Smooth muscle cell (in vitro differentiated cells): ENCODE measurements around the gene PARD3B. TPM values are rescaled to one million over a fixed set of nuclear protein-coding genes. Genes with fewer than 3 reads are reported as not detected.

Experiments
- DNase-seq: peaks from one replicate; lab custom pipeline; 2025; ENCODE audit not compliant: unreplicated experiment; lab: John Stamatoyannopoulos, UW
- H2AFZ ChIP-seq: fragments of 200-600 bp; sonication (generic); 2 replicates; pipeline ENCODE4 v1.6.0; 2016; ENCODE audit warnings: antibody characterized with exemption, low read depth, mild to moderate bottlenecking
- H3F3A ChIP-seq: fragments of 200-600 bp; sonication (generic); 2 replicates; pipeline ENCODE4 v1.6.0; 2017; ENCODE audit warnings: antibody characterized with exemption, low read depth
- H3K27ac ChIP-seq: fragments of 200-600 bp; sonication (generic); 2 replicates; pipeline ENCODE4 v1.5.1; 2016; ENCODE audit warnings: low read depth, mild to moderate bottlenecking
- H3K27me3 ChIP-seq: fragments of 200-600 bp; sonication (generic); 2 replicates; pipeline ENCODE4 v1.6.1; 2016; ENCODE audit warnings: low read depth, mild to moderate bottlenecking
- H3K36me3 ChIP-seq: fragments of 200-600 bp; sonication (generic); 2 replicates; pipeline ENCODE4 v1.5.1; 2016; ENCODE audit warnings: low read depth
- H3K4me1 ChIP-seq: fragments of 200-600 bp; sonication (generic); 2 replicates; pipeline ENCODE4 v1.5.1; 2016; ENCODE audit warnings: low read depth
- H3K4me2 ChIP-seq: fragments of 200-600 bp; sonication (generic); 2 replicates; pipeline ENCODE4 v1.6.0; 2016; ENCODE audit warnings: mild to moderate bottlenecking
- H3K4me3 ChIP-seq: fragments of 200-600 bp; sonication (generic); 2 replicates; pipeline ENCODE4 v1.5.1; 2016; ENCODE audit warnings: mild to moderate bottlenecking
- H3K79me2 ChIP-seq: fragments of 200-600 bp; sonication (generic); 2 replicates; pipeline ENCODE4 v1.6.0; 2016; ENCODE audit warnings: low read depth, mild to moderate bottlenecking
- H3K9ac ChIP-seq: fragments of 200-600 bp; sonication (generic); 2 replicates; pipeline ENCODE4 v1.6.0; 2016; ENCODE audit warnings: low read depth
- H3K9me3 ChIP-seq: fragments of 200-600 bp; sonication (generic); replicated peaks from 2 replicates; pipeline ENCODE4 v1.5.1; 2016; ENCODE audit warnings: low read depth
- H4K20me1 ChIP-seq: fragments of 200-600 bp; sonication (generic); 2 replicates; pipeline ENCODE4 v1.6.0; 2016; ENCODE audit warnings: low read depth
- CTCF ChIP-seq: fragments of 200-600 bp; sonication (generic); IDR thresholded peaks from 2 replicates; pipeline ENCODE4 v1.5.1; 2017; ENCODE audit warnings: borderline replicate concordance, mild to moderate bottlenecking, antibody characterized with exemption; ENCODE audit not compliant: insufficient read depth, poor library complexity, severe bottlenecking
- WGBS: methylation state at CpG from one replicate; pipeline ENCODE4 v1.1.7; 2016; ENCODE audit warnings: low lambda C conversion rate; 5-methylcytosine and 5-hydroxymethylcytosine counted together
- polyA plus RNA-seq: library from polyadenylated mRNA; unstranded; fragments of >200 nt; fragmentation: Nextera tagmentation; extraction: Ambion mirVana; gene quantifications from 2 replicates; pipeline ENCODE4 v1.2.1, GENCODE V29; 2016
- total RNA-seq: library from RNA; depleted of rRNA; stranded (reverse); fragments of >200 nt; gene quantifications from 2 replicates; pipeline ENCODE4 v1.2.3, GENCODE V29; 2014

PARD3B gene
- 8.5 and 12.2 TPM in 2 replicates for total RNA-seq
- 3.3 and 5.7 TPM in 2 replicates for polyA plus RNA-seq

- Histone ChIP-seq H3F3A (no peaks in the 10 kb centered on the region), H3K27ac (no peak within 1 kb of the TSS), H3K27me3 (peaks cover 7% of the 10 kb centered on the region), H3K4me2 (peak within 1 kb of the TSS; percentile 99), H3K9ac (peak within 1 kb of the TSS; percentile 82), H3K9me3 (no peaks in the 10 kb centered on the region), H3K4me1 (peaks cover 8% of the 10 kb centered on the region), H3K4me3 (peak within 1 kb of the TSS; percentile 95), H3K79me2 (peaks cover 16% of the 10 kb centered on the region), H2AFZ (peak within 1 kb of the TSS; percentile 97), H4K20me1 (no peaks in the 10 kb centered on the region), H3K36me3 (no peaks in the 10 kb centered on the region)
- no peak for TF ChIP-seq CTCF
- DNase-seq = peak; percentile 41
- under 1% methylated on average over 72 of the region's 82 CpGs for WGBS
These were observed at the start of gene PARD3B for GRCh38 chr2:204544961-204545860. TSS of gene PARD3B (plus strand) at chr2:204545475. CDS start at chr2:204546000, 525 bp downstream.

- H3K4me2 ChIP-seq = no peak overlapping the region
- H3K4me3 ChIP-seq = no peak overlapping the region
- H3F3A ChIP-seq = no peaks in the 10 kb centered on the region
- H3K36me3 ChIP-seq = no peaks in the 10 kb centered on the region
- no peaks in the 10 kb centered on the region for H3K4me1 ChIP-seq
- H3K27ac ChIP-seq = no peak overlapping the region
- H3K9me3 ChIP-seq = no peaks in the 10 kb centered on the region
- no peaks in the 10 kb centered on the region for H3K79me2 ChIP-seq
- no peaks in the 10 kb centered on the region for H3K27me3 ChIP-seq
- no peak for TF ChIP-seq CTCF
- 90% methylated on average over 4 of the region's 4 CpGs for WGBS
- no peaks in the 10 kb centered on the region for H4K20me1 ChIP-seq
- no peak for DNase-seq
- H3K9ac ChIP-seq = no peak overlapping the region
- H2AFZ ChIP-seq = no peak overlapping the region
These were observed 48.5 kb upstream of the PARD3B start for GRCh38 chr2:204496779-204497178.

- no peak for DNase-seq
- no peak overlapping the region for H3K9ac ChIP-seq
- WGBS = 97% methylated on average over 1 of the region's 1 CpG
- no peaks in the 10 kb centered on the region for H3K9me3 ChIP-seq
- no peaks in the 10 kb centered on the region for H3K4me1 ChIP-seq
- no peak overlapping the region for H3K4me2 ChIP-seq
- H3K27ac ChIP-seq = no peak overlapping the region
- H3F3A ChIP-seq = no peaks in the 10 kb centered on the region
- H4K20me1 ChIP-seq = no peaks in the 10 kb centered on the region
- no peaks in the 10 kb centered on the region for H3K36me3 ChIP-seq
- no peak overlapping the region for H3K4me3 ChIP-seq
- H3K27me3 ChIP-seq = no peaks in the 10 kb centered on the region
- H2AFZ ChIP-seq = no peak overlapping the region
- H3K79me2 ChIP-seq = no peaks in the 10 kb centered on the region
- TF ChIP-seq CTCF = no peak
These were observed 47.4 kb upstream of the PARD3B start for GRCh38 chr2:204497855-204498254.

- Histone ChIP-seq H2AFZ (no peak overlapping the region), H3K9ac (no peak overlapping the region), H3K4me1 (no peaks in the 10 kb centered on the region), H3K27me3 (no peaks in the 10 kb centered on the region), H3F3A (no peaks in the 10 kb centered on the region), H3K79me2 (no peaks in the 10 kb centered on the region), H3K4me3 (no peak overlapping the region), H3K9me3 (no peaks in the 10 kb centered on the region), H4K20me1 (no peaks in the 10 kb centered on the region), H3K27ac (no peak overlapping the region), H3K36me3 (no peaks in the 10 kb centered on the region), H3K4me2 (no peak overlapping the region)
- TF ChIP-seq CTCF = no peak
- 96% methylated on average over 3 of the region's 3 CpGs for WGBS
- no peak for DNase-seq
These were observed 47.0 kb upstream of the PARD3B start for GRCh38 chr2:204498291-204498690.
